Endothelial cell of hepatic sinusoid (primary cell): ENCODE data around the gene MORC2.

Experiments used
- in situ Hi-C: cut with HindIII; loops from 2 replicates; pipeline ENCODE4 v1.10.0; 2017; ENCODE audit warnings: low sequenced_read_pairs

Gene MORC2

DNA sequence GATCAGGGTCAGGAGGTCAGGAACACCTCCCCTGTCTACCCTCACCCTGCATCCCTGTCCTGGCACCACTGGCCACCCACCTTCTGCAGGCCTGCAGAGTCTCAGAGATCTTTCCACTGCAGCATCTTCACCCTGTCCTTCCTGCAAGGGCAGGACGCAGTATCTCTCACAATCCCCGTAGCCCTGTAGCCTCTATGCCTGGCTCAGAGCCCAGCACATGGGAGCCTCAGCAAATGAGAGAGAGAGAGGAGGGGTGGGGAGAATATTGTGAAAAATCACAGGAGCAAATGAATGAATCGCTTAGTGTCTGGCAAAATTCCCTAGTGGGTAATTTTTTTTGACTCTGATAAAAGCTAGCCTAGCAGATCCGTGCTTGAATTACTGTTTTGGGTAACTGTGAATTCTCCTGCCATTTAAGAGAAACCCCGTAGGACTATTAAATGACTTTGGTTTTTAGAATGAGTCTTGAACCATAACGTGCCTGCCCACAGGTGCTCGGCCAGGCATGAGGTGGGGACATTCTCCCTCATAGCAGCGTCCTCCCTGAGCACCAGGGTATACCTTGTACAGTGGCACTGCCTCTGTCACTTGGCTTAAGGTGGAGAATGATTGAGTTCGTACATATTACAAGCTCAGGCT lies 91.5 kb downstream of the MORC2 start:
- in situ Hi-C loops, result no loop called here

DNA sequence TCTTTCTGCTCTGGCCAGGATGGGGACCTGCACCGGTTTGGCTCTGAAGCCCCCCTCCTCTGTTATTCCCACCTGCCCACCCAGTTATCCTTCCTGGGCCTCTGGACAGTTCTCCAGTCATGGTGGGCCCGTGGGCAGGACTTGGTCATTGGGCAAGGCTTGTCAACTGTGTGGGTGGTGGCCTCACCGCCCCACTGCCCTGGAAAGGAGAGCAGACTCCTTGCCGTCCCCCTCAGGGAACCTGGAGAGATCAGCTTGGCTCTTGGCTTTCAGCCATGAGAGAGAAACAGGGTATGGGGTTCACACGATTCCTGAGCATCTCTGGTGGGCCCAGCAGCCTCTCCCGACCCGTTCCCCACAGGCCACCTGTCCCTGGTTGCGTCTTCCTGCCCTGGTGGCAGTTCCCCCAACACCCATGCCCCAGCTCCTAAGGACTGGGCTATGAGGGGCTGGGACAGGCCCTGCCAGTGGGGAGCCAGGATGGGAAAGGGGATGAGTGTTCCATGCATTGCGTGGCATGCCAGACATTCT lies 92.3 kb downstream of the MORC2 start:
- in situ Hi-C loops, result no loop called here

DNA sequence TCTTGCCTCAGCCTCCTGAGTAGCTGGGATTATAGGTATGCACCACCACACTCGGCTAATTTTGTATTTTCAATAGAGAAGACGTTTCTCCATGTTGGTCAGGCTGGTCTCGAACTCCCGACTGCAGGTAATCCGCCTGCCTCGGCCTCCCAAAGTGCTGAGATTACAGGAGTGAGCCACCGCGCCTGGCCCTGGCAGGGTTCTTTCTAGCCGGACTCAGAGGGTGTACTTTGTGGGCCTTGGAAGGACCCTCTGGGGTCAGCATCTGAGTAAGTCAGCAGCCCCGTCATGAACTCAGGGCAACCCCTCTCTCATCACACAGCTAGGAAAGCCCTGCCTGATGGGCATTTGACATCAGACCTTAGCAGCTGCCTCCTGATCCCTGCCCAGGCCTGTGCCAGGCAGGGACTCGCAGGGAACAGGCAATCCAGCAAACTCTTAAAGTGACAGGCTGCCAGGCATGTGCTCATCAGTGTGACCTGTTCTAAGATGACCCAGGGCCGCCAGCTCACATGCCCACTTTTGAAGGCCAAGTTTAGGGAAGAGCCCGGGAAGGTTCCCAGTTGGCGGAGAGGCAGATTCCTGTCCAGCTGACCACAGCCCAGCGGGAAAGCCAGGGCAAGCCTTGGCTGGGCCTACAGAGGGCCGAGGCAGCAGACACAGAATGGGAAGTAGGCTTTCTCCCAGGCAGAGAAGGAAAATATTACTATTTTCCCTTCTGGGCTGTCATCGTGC lies 92.9 kb downstream of the MORC2 start:
- in situ Hi-C loops, result no loop called here
